Measurements from ENCODE around the gene TADA2A.

Gene TADA2A

DNA sequence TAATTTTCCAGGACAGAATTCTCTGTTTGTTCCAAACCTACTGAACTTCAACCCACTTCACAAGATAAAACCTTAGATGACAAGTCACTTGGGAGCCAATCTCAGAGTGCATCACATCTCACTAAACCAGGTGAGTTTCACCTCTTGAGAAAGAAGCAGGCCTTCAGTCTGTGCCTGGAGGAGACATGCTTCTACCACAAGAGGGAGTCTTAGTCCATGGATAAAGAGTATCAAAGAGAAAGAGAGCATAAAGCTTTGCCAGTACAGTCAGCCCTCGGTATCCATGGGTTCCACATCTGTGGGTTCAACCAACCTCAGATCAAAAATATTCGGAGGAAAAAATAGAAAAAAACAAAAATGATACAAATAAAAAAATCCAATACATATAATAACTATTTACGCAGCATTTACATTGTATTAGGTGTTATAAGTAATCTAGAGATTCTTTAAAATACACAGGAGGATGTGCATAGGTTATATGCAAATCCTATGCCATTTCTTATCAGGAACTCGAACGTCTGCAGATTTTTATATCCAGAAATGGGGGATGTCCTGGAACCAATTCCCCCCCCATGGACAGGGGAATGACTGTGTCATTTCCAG, 120.7 kb downstream of the TADA2A start:
- H2AK5ac ChIP-seq (ENCODE audit: low read length, severe bottlenecking), result no peak overlapping the region
- no peak overlapping the region for H3K27ac ChIP-seq (ENCODE audit: low read length, poor library complexity, severe bottlenecking)

More for the DNA sequence above, 120.7 kb downstream of the TADA2A start:
- Histone ChIP-seq H3K4me2 (ENCODE audit: low read length, poor library complexity, severe bottlenecking) (no peak overlapping the region), H3K4me1 (ENCODE audit: control insufficient read depth, insufficient read depth, low read depth, low read length) (peaks cover 2% of the 10 kb centered on the region), H3K4me3 (ENCODE audit: insufficient read depth in 1 of 2, low read depth in 1 of 2, low read length in 2 of 2) (no peak overlapping the region), H2BK5ac (ENCODE audit: low read depth, low read length, poor library complexity, severe bottlenecking) (no peak overlapping the region), H2BK12ac (ENCODE audit: low read length in 2 of 2) (no peak overlapping the region), H3K4ac (ENCODE audit: low read depth in 1 of 2, low read length in 2 of 2) (no peak overlapping the region), H3K9ac (ENCODE audit: low read length) (no peak overlapping the region), H4K91ac (ENCODE audit: low read length) (no peak overlapping the region), H3K18ac (ENCODE audit: low read depth in 1 of 2, low read length in 2 of 2) (no peak overlapping the region), H3K9me3 (ENCODE audit: control insufficient read depth, low read length) (no peaks in the 10 kb centered on the region), H2BK15ac (ENCODE audit: low read depth, poor library complexity, severe bottlenecking) (no peak overlapping the region), H3K14ac (ENCODE audit: low read length in 2 of 2) (no peak overlapping the region), H3K36me3 (ENCODE audit: control insufficient read depth in 1 of 2, insufficient read depth in 2 of 2, low read depth in 1 of 2, low read length in 2 of 2) (peaks cover 19 to 81% of the 10 kb centered on the region in 2 experiments), H3K27me3 (ENCODE audit: control insufficient read depth in 1 of 2, insufficient read depth in 1 of 2, low read length in 2 of 2) (no peaks in the 10 kb centered on the region), H2AFZ (ENCODE audit: low read depth, low read length) (no peak overlapping the region), H3K23ac (ENCODE audit: low read length in 2 of 2) (no peak overlapping the region), H2BK120ac (ENCODE audit: low read depth, low read length) (no peak overlapping the region), H4K8ac (ENCODE audit: low read length) (no peak overlapping the region), H3K79me1 (replicated peaks; ENCODE audit: low read length, poor library complexity, severe bottlenecking) (peaks cover 14% of the 10 kb centered on the region)
- 74% methylated on average over 2 of the region's 5 CpGs for WGBS
- DNase-seq, result peak; percentile 63

Measured in mesenchymal stem cell (in vitro differentiated cells and primary cell).